ENCODE data around the gene PRKCA.
"Not testable (repeated sequence)": the region's sequence is repeated elsewhere in the genome, so short reads cannot be mapped to it uniquely, and the experiment has no call there.

Gene PRKCA

DNA sequence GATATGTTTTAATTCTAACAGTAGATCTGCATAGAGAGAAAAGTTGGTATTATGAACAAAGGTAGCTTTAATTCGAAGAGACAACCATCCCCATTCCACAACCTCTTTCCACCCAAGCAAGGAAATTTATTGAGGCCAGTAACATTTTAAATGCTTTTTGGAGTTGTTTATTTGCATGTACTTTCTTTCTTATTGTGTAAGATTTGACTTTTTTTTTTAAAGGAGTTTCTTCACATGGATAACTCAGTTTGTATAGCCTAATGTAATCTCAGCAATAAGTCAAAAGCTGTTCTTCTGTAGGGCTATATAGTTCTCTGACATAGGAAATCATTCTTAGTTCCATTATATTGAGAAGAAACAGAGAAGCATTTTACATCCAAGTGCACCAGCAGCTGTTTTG lies 163.3 kb downstream of the PRKCA start:
- no peak for DNase-seq
- in situ Hi-C loops (cut with HindIII; ENCODE audit: low pct_ligation_motif_present, low pct_unique_long_range_greater_than_20kb, low sequenced_read_pairs) = no loop called here

DNA sequence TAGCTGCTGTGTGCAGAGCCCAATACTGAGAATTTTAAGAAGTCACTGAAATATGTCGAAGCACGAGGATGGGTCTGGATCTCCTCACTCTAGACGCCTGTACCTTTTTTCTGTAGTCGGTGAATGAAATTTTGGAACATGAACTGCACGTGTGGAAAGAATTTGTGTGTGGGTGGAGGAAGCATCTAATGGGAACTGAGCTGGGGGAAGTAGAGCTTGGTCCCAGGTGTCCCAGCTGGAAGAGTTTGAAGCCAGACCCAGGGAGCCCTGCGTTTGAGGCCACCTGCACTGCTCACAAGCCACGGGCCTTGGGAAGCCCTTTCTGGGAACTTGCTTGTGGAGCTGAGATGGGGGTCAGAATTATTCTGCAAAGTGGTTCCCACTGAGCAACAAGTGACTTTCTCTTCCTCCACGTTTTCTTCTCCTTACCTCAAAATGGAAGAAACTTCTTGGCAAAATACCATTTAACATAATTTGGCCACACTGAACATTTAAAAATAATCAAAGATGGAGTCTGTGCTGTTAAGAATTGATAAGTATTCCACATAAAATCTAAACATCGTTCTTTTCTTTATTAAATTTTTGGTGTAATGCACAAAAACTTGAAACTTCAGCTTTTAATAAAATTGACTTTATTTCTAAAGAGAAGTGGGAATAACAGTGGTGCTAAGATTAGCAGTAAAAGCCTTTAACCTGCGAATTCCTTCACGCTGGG lies 163.8 kb downstream of the PRKCA start:
- in situ Hi-C loops (cut with HindIII; ENCODE audit: low pct_ligation_motif_present, low pct_unique_long_range_greater_than_20kb, low sequenced_read_pairs) = no loop called here
- DNase-seq = no peak

DNA sequence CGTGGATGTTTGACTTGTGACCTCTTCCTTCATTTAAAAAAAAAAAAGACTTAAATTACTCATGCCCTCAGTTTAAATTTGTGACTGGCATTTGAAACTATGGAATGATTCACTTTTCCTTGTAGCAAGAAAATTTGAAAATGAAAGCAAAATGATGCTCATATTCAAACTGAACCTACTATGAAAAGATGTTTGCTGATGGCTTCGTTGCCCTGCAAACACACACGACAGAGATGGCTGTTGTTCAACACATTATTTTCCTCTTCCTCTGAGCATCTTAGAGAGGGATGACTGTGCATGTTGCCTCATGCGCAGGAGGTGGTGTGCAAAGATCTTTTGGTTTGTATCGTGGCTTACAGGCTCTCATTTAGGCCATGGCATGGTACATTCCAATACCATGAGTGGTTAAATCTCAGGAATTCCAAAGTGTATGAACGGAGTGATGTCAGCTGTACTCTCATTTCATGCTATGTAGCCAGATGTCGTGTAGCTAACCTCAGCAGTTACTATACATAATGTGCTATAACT lies 164.5 kb downstream of the PRKCA start:
- DNase-seq = peak; percentile 100
- in situ Hi-C loops (cut with HindIII; ENCODE audit: low pct_ligation_motif_present, low pct_unique_long_range_greater_than_20kb, low sequenced_read_pairs) = no loop called here

DNA sequence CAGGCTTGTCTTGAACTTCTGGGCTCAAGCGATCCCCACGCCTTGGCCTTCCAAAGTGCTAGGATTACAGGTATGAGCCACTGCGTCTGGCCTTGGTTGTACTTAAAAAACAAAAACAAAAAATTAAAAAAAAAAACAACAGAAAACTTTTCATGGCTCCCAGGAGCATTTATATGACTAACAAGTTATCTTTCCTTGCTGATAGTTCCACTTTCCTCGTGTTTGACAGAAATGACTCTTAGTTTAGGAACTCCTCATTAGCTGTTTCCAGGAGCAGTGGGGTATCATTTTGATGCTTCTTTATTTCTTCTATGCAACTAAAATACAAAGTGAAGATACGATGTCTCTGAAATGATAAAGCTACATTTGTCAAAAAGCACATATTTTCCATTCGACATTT lies 165.4 kb downstream of the PRKCA start:
- DNase-seq = no peak

DNA sequence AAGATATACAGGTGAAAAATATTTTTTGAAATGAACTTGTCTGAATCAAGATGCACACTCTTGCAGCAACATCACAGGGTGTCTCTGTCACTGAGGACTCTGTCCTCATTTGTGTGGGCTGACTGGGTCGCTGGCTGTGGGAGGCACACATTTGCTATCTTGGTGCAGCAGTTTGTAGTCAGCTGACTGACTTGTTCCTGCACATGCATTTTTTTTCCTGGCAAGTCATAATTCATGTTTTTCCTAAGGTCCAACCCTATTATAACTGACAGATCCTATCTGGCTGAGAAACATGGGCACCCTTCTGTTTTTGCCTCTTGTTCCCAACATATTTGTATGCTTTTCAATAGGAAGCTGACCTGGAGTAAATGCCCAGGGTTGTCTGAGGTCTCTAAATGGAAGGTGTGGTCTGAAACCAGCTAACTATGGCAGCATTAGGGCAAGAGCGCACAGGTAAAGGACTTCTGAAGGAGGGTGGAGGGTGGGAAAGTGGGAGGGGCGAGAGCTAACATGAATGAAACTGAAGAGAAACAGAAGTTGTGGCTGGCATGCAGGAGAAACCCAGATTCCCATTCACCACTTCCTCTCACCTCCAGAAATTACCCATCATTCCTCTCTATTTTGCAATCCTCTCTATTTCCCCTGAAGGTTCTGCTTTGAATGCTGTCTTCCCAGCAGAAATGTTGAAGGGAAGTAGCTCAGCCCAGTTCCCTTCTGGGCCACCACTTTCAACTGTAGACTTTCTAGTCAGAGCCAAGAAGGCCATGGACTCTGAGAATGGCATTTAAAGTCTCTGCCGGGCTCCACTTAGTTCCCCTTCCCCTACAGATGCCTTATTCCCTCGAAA lies 166.1 kb downstream of the PRKCA start:
- DNase-seq = peak; percentile 36
- in situ Hi-C loops (cut with HindIII; ENCODE audit: low pct_ligation_motif_present, low pct_unique_long_range_greater_than_20kb, low sequenced_read_pairs) = no loop called here

More for the DNA sequence above, 165.4 kb downstream of the PRKCA start:
- in situ Hi-C loops (cut with HindIII; ENCODE audit: low pct_ligation_motif_present, low pct_unique_long_range_greater_than_20kb, low sequenced_read_pairs) = no loop called here

DNA sequence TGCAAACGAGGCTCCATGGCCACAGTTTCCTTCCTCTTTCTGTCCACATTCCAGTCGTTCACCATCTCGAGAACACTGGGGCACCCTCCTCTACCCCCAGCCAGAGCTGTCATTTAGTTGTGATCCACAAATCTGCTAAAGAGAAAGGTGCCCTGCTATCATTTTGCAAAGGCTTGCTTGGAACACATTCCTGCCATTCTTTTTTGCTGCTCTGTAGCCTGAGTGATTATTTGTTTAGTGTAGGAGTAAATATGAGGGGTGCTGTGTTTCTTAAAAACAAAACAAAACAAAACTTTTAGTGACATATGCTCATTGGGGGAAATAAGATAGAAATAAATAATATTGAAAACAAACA lies 166.7 kb downstream of the PRKCA start:
- peak; percentile 30 for DNase-seq
- in situ Hi-C loops (cut with HindIII; ENCODE audit: low pct_ligation_motif_present, low pct_unique_long_range_greater_than_20kb, low sequenced_read_pairs) = no loop called here

DNA sequence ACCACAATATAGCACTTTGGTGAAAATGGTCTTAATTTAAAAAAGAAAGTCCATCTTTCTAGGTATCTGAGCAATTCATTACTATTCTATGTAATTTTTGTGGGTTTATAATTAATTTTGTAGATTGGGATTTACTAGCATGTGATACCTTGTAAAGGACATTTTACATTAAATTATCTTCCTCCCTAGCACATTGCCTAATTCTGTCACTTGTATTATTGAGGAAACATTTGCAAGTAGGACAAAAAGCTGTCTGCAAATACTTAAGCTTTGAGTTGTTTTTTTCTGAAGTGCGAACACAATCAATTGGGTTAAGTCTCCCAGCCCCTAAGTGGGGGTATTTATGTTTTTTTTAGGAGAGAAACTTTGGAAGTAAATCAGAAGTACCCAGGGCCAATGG lies 167.0 kb downstream of the PRKCA start:
- in situ Hi-C loops (cut with HindIII; ENCODE audit: low pct_ligation_motif_present, low pct_unique_long_range_greater_than_20kb, low sequenced_read_pairs) = no loop called here
- no peak for DNase-seq

DNA sequence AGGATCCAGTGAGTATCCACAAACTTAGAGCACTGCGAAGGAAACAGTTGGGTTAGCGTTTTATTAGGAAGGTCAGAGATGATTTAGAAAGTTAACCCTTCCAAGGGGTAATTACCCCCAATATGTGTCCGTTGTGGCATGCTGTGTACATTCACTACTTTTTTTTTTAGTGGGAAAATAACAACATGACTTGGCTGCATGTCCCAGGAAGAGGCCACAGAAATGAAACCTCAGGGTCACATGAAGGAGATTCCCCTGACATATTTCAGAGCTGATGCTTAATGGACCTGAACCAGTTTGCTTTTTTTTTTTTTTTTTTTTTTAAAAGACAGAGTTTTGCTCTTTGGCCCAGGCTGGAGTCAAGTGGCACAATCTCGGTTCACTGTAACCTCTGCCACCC lies 167.5 kb downstream of the PRKCA start:
- peak; percentile 61 for DNase-seq
- in situ Hi-C loops (cut with HindIII; ENCODE audit: low pct_ligation_motif_present, low pct_unique_long_range_greater_than_20kb, low sequenced_read_pairs) = no loop called here

DNA sequence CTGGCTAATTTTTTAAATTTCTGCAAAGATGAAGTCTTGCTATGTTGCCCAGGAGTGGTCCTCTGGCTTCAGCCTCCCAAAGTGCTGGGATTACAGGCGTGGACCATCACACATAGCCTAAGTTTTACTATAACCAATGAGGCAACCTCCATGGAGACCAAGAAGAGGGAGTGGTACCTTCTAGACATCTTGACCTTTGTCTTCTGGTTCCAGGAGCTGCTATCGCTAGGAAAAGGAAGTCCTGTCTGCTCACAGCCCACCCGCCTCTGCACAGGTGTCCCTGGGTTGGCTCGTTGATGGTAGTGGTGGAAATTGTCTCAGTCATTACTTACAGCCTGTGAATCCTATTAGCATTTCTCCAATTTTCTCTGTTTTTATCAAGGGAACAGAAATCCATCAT lies 169.7 kb downstream of the PRKCA start:
- DNase-seq = no peak
- in situ Hi-C loops (cut with HindIII; ENCODE audit: low pct_ligation_motif_present, low pct_unique_long_range_greater_than_20kb, low sequenced_read_pairs) = no loop called here

DNA sequence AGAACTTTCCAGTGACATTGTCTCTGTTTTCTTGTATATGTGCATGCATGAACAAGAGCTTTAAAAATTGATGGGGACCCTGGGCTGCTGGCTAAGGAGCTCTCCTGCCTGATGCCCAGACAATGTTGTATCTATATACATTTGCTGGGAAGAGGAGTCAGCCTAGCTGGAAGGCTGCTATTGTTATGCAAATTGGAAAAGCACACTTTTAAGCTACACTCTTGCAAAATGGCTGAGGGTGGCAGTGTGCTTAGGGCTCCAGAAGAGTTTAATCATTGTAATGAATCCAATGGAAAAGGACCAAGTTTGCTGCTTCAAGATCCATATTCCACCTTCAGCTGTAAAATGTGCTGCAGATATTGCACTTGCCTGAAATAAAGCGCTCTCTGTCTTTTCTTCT lies 171.8 kb downstream of the PRKCA start:
- in situ Hi-C loops (cut with HindIII; ENCODE audit: low pct_ligation_motif_present, low pct_unique_long_range_greater_than_20kb, low sequenced_read_pairs) = no loop called here
- no peak for DNase-seq

DNA sequence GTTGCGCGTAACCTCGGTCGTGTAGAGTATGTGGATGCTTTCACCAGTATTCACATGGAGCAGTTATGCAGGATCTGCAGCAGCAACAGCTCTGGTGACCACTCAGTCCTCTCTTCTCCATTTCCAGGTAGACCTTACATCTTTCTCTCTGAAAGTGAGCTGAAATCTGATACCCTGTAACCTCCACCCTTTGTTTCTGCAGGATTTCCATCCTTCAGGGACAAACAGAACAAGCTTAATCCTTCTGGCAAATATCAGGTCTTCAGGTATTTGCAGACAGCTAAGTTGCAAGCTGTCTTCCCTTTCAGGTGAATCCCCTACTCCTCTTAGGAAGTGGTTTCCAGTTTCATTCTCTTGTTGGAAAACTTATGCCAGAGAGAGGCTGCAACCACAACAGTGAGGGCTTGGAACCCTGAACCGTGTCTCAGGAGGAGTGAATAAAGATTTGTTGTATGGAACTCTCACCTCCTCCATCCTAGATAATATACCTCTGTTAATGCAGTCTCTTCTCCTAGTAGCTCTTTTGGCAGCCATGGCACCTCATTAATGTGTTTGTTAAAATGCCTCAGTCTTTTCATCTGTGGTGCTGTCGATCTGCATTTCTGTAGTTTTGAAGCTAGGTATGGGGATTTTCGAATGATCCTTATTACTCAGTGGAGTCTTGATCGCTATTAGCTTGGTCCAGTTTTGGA lies 172.5 kb downstream of the PRKCA start:
- in situ Hi-C loops (cut with HindIII; ENCODE audit: low pct_ligation_motif_present, low pct_unique_long_range_greater_than_20kb, low sequenced_read_pairs) = no loop called here
- no peak for DNase-seq

DNA sequence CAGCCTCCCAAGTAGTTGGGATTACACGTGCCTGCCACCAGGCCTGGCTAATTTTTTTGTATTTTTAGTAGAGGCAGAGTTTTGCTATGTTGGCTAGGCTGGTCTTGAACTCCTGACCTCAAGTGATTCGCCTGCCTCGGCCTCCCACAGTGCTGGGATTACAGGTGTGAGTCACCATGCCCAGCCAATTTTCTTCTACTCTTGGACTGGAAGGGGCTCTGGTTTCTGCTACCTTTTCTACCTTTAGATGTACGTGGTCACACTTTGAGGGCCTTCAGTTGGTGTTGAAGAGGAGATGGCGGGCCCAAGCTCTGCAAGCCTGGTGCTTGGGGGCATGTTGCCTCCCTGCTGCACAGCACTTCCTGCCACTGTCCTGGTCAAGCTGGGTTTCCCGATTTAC lies 173.6 kb downstream of the PRKCA start:
- in situ Hi-C loops (cut with HindIII; ENCODE audit: low pct_ligation_motif_present, low pct_unique_long_range_greater_than_20kb, low sequenced_read_pairs) = no loop called here
- DNase-seq = no peak

DNA sequence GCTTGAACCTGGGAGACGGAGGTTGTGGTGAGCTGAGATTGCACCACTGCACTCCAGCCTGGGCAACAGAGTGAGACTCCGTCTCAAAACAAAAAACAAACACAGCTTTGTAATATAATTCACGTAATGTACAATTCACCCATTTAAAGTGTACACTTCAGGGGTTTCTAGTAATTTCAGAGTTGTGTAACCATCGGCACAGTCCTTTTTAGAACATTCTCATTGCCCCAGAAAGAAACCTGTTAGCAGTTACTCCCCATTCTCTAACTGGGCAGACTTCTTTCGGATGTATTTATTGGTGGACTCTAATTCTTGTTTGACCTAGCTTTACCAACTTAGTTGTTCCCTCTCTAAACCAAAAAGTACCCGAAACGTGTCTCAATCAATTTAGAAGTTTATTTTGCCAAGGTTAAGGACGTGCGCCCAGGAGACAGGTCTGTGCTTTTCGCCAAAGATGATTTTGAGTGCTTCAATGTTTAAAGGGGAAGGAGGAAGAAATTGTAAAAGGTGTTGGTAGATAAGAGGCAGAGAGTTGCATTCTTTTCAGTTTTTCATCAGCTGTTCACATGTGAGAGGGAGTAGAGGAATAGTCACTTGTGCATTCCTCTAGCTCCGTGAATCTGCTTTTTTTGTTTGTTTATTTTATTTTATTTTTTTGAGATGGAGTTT lies 175.3 kb downstream of the PRKCA start:
- in situ Hi-C loops (cut with HindIII; ENCODE audit: low pct_ligation_motif_present, low pct_unique_long_range_greater_than_20kb, low sequenced_read_pairs) = no loop called here
- DNase-seq = no peak

DNA sequence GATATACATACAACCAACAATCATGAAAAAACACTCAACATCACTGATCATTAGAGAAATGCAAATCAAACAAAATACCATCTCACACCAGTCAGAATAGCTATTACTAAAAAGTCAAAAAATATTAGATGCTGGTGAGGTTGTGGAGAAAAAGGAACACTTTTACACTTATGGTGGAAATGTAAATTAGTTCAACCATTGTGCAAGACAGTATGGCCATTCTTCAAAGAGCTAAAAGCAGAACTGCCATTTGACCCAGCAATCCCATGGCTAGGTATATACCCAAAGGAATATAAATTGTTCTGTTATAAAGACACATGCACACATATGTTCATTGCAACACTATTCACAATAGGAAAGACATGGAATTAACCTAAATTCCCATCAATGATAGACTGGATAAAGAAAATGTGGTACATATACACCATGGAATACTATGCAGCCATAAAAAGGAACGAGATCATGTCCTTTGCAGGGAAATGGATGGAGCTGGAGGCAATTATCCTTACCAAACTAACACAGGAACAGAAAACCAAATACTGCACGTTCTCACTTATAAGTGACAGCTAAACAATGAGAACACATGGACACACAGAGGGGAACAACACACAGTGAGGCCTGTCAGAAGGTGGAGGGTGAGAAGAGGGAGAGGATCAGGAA lies 176.9 kb downstream of the PRKCA start:
- in situ Hi-C loops (cut with HindIII; ENCODE audit: low pct_ligation_motif_present, low pct_unique_long_range_greater_than_20kb, low sequenced_read_pairs); DNase-seq: not testable (repeated sequence)

DNA sequence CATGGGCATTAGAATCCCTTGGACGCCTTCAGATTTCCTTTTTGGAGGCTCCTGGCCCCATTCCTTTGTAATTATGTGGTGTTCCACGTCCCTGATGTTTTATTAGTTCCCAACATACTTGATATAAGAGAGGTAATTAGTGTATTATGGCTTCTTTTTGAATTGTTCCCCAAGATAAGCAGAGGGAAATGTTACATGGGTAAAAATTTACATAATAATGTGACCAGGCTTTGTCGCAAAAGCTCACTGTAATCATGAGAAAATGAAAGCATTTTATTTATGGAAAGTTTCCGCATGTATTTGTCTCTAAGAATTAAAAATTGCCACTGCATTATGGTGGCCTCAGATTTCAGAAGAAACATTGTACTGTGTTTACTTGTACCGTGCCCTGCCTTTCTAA lies 177.8 kb downstream of the PRKCA start:
- DNase-seq = no peak
- in situ Hi-C loops (cut with HindIII; ENCODE audit: low pct_ligation_motif_present, low pct_unique_long_range_greater_than_20kb, low sequenced_read_pairs) = no loop called here

DNA sequence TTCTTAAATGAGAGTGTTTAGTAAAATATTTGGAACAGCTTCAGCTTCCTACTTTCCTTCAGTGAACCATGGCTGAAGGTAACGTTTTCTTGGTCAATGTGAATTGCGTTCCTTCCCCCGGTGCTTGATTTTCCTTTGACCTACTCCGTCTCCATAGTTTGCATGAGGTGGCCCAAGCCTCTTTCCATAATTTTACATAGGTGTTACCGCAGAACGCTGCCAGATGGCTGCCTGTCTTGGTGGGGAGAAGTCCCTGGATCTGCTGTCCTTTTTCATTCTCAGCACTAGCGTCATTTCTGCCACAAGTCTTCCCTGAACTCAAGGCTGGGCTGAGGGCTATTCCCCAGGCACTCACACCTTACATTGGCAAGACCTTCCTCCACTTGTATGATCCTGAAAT lies 178.4 kb downstream of the PRKCA start:
- in situ Hi-C loops (cut with HindIII; ENCODE audit: low pct_ligation_motif_present, low pct_unique_long_range_greater_than_20kb, low sequenced_read_pairs) = no loop called here
- no peak for DNase-seq

DNA sequence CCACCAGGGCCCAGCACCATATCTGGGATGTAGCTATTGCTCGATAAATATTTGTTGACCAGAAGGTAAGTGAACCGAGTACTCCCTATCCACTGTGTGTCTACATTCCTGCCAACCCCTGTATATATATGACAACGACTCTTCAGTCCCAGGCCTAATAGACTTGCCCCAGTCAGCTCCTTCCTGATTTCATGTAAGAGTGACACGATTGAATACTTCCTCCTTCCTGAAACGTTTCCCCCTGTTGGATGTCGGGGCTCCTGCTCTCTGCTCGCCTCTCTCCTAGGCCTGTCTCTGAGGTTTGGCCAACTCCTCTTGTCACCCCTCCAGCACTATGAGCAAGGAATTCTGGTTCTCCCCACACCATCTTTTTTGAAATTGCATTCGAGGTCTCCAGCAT lies 178.9 kb downstream of the PRKCA start:
- DNase-seq = no peak
- in situ Hi-C loops (cut with HindIII; ENCODE audit: low pct_ligation_motif_present, low pct_unique_long_range_greater_than_20kb, low sequenced_read_pairs) = no loop called here

DNA sequence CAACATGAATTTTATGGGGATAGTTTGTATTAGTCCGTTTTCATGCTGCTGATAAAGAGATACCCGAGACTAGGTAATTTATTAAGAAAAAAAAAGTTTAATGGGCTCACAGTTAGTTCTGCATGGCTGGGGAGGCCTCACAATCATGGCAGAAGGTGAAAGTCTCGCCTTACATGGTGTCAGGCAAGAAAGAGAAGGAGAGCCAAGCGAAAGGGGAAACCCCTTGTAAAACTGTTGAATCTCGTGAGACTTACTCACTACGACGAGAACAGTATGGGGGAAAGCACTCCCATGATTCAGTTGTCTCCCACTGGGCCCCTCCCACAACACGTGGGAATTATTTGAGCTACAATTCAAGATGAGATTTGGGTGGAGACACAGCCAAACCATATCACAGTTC lies 181.5 kb downstream of the PRKCA start:
- DNase-seq = no peak
- in situ Hi-C loops (cut with HindIII; ENCODE audit: low pct_ligation_motif_present, low pct_unique_long_range_greater_than_20kb, low sequenced_read_pairs) = no loop called here

Data from ACHN (cell line).